ENCODE data around the gene FAM114A2.

- TF ChIP-seq GATA2 (IDR thresholded peaks at IDR 0.05; ENCODE audit: low read depth, low read length) (no peak), GATA3 (IDR thresholded peaks at IDR 0.05; ENCODE audit: low read depth, low read length) (no peak)
These were observed 39.0 kb upstream of the FAM114A2 start for GRCh38 chr5:154077696-154078095.
